Stomach (tissue), 9 donors: Measurements from ENCODE around the gene FAM149B1. TPM values are rescaled to one million over a fixed set of nuclear protein-coding genes. Genes with fewer than 3 reads are reported as not detected.

Experiments used
- DNase-seq, 2 donors: peaks; one replicate each; pipeline versions ENCODE4 v3.0.0 to v3.0.0-alpha.2; 2013 to 2019
- H3K27ac ChIP-seq, 5 donors: fragments of 200-600 bp in 4 of 5; sonication (generic) in 4 of 5; one replicate each; pipeline ENCODE4 v1.5.1; 2013 to 2019; ENCODE audit warnings: mild to moderate bottlenecking in 1 of 5, moderate library complexity in 1 of 5
- H3K27me3 ChIP-seq, 3 donors: fragments of 200-600 bp; sonication (generic); one replicate each; pipeline ENCODE4 v1.5.1; 2017 to 2019; ENCODE audit warnings: mixed run types in 1 of 3
- H3K36me3 ChIP-seq, 4 donors: fragments of 200-600 bp; sonication (generic); 1 replicate in 3 of 4; 2 replicates in 1 of 4; pipeline ENCODE4 v1.5.1; 2016 to 2019
- H3K4me1 ChIP-seq, 4 donors: fragments of 200-600 bp; sonication (generic); one replicate each; pipeline ENCODE4 v1.5.1; 2016 to 2019
- H3K4me3 ChIP-seq, 4 donors: fragments of 200-600 bp; sonication (generic) in 3 of 4; one replicate each; pipeline ENCODE4 v1.5.1; 2016 to 2019; ENCODE audit warnings: mild to moderate bottlenecking in 1 of 4
- H3K9me3 ChIP-seq, 4 donors: fragments of 200-600 bp; sonication (generic); one replicate each; pipeline ENCODE4 v1.5.1; 2016 to 2019
- CTCF ChIP-seq, 7 experiments: fragments of 450-650 bp in 4 of 7; fragments of 200-600 bp in 3 of 7; sonication (generic) in 3 of 7; IDR thresholded peaks; one replicate each; pipeline ENCODE4 v1.5.1; 2016 to 2019; ENCODE audit warnings: antibody characterized with exemption in 7 of 7, control low read depth in 2 of 7, mild to moderate bottlenecking in 1 of 7
- EP300 ChIP-seq: sonication (generic); formaldehyde crosslinking; IDR thresholded peaks from one replicate; pipeline ENCODE4 v1.6.1; 2017; ENCODE audit warnings: antibody characterized with exemption
- POLR2A ChIP-seq, 4 donors: fragments of 450-650 bp; IDR thresholded peaks; one replicate each; pipeline ENCODE4 v1.6.1; 2016; ENCODE audit warnings: antibody characterized with exemption in 4 of 4, control low read depth in 2 of 4, mild to moderate bottlenecking in 1 of 4, moderate library complexity in 1 of 4
- POLR2AphosphoS5 ChIP-seq, 3 donors: sonication (generic); formaldehyde crosslinking; IDR thresholded peaks; one replicate each; pipeline ENCODE4 v1.6.1; 2016; ENCODE audit warnings: antibody characterized with exemption in 3 of 3
- WGBS, 5 donors: extraction: QIAGEN DNeasy Blood & Tissue Kit in 3 of 5; methylation state at CpG; one replicate each; pipeline versions ENCODE4 v1.1.5 to v1.1.7; 2013 to 2018; 5-methylcytosine and 5-hydroxymethylcytosine counted together
- intact Hi-C: fragments of 100-400 bp; cut with DNase I; formaldehyde crosslinking; loops from one replicate; pipeline ENCODE4 v1.15.1; 2023; ENCODE audit warnings: low total_unique reads
- polyA plus RNA-seq, 3 donors: library from polyadenylated mRNA; stranded (reverse); fragments of 200-250 nt; gene quantifications; one replicate each; pipeline ENCODE4 v1.2.3, GENCODE V29; 2013
- total RNA-seq, 5 donors: library from RNA; depleted of rRNA; stranded (reverse); fragments of >200 nt; gene quantifications; one replicate each; pipeline versions ENCODE4 v1.1.0 to v1.2.3, GENCODE V29; 2014 to 2016
- donor health status: healthy with polysubstance abuse.
- donor health status: Bipolar disorder and iron deficiency.
- donor health status: healthy.

FAM149B1 gene
- total and polyA plus RNA-seq, 8 donors, result 10.4 to 27.0 (median 16.3) TPM

GRCh38 chr10:73225518-73225917 is 57.6 kb downstream of the FAM149B1 start:
- H3K27me3 ChIP-seq, result no peaks in the 10 kb centered on the region
- DNase-seq, result no peak
- no peaks in the 10 kb centered on the region for H3K9me3 ChIP-seq
- no peak overlapping the region for H3K4me3 ChIP-seq
- no peak overlapping the region for H3K27ac ChIP-seq
- no peak for TF ChIP-seq EP300
- no peak for TF ChIP-seq POLR2A (IDR thresholded peaks at IDR 0.05)
- no peak for TF ChIP-seq CTCF (IDR thresholded peaks at IDR 0.05)
- no peak for TF ChIP-seq POLR2AphosphoS5 (IDR thresholded peaks at IDR 0.05)
- H3K4me1 ChIP-seq, result no peaks in the 10 kb centered on the region
- intact Hi-C loops, result no loop called here
- peaks cover 0 to 35% (median 13%) of the 10 kb centered on the region in 4 donors for H3K36me3 ChIP-seq

GRCh38 chr10:73226663-73227062 is 58.7 kb downstream of the FAM149B1 start:
- intact Hi-C loops, result no loop called here

GRCh38 chr10:73228247-73228646 is 60.3 kb downstream of the FAM149B1 start:
- Histone ChIP-seq H3K4me1 (no peaks in the 10 kb centered on the region), H3K4me3 (no peak overlapping the region), H3K27ac (no peak overlapping the region), H3K36me3 (peaks cover 7 to 55% (median 38%) of the 10 kb centered on the region in 4 donors), H3K27me3 (no peaks in the 10 kb centered on the region), H3K9me3 (no peaks in the 10 kb centered on the region)
- 90 to 93% (median 91%) methylated on average over 3 of the region's 3 CpGs for WGBS, 5 donors
- intact Hi-C loops, result no loop called here
- TF ChIP-seq POLR2A (IDR thresholded peaks at IDR 0.05) (no peak), EP300 (no peak), POLR2AphosphoS5 (IDR thresholded peaks at IDR 0.05) (no peak), CTCF (IDR thresholded peaks at IDR 0.05) (no peak)
- DNase-seq, result no peak

More at GRCh38 chr10:73226663-73227062, 58.7 kb downstream of the FAM149B1 start:
- Histone ChIP-seq H3K27ac (no peak overlapping the region), H3K9me3 (no peaks in the 10 kb centered on the region), H3K4me3 (no peak overlapping the region), H3K36me3 (peaks cover 0 to 44% (median 22%) of the 10 kb centered on the region in 4 donors), H3K27me3 (no peaks in the 10 kb centered on the region), H3K4me1 (no peaks in the 10 kb centered on the region)
- no peak for TF ChIP-seq POLR2AphosphoS5 (IDR thresholded peaks at IDR 0.05)
- no peak for TF ChIP-seq EP300
- no peak for TF ChIP-seq CTCF (IDR thresholded peaks at IDR 0.05)
- TF ChIP-seq POLR2A (IDR thresholded peaks at IDR 0.05), result no peak
- DNase-seq, result no peak

GRCh38 chr10:73229567-73229966 is 61.6 kb downstream of the FAM149B1 start:
- Histone ChIP-seq H3K4me3 (no peak overlapping the region), H3K27ac (no peak overlapping the region), H3K9me3 (no peaks in the 10 kb centered on the region), H3K27me3 (no peaks in the 10 kb centered on the region), H3K36me3 (peaks cover 7 to 68% (median 50%) of the 10 kb centered on the region in 4 donors), H3K4me1 (no peaks in the 10 kb centered on the region)
- intact Hi-C loops, result no loop called here
- WGBS, 5 donors, result 71 to 85% (median 74%) methylated on average over 6 of the region's 6 CpGs
- TF ChIP-seq CTCF (IDR thresholded peaks at IDR 0.05), result no peak
- no peak for DNase-seq
